GM12801 (cell line): Measurements from ENCODE around the gene SLAIN2.

Experiments
- CTCF ChIP-seq: IDR thresholded peaks from one replicate; pipeline ENCODE4 v1.5.1; 2011; ENCODE audit warnings: control low read depth; ENCODE audit not compliant: insufficient read length; ENCODE audit errors: extremely low read depth

Gene SLAIN2

GRCh38 chr4:48336146-48336870, 5.0 kb upstream of the SLAIN2 start:
- TF ChIP-seq CTCF, result no peak

DNA sequence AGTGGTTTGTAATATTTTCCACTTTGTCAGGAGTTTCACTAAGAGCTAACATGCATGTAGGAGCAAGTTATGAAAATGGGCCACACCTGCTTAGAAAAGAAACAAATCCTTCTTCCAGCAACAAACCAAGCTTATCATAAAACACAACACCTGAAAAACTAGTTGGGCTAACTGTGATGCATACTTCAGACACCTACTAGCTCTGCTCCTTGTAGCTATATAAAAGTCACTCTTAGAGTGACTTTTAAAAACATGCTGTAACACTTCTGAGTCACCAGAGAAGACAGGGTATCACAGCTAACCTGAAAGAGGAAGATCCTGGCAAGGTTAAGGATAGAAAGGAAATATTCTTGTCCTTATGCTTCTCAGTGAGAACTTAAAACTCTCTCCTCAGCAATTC, 3.6 kb upstream of the SLAIN2 start:
- no peak for TF ChIP-seq CTCF

DNA sequence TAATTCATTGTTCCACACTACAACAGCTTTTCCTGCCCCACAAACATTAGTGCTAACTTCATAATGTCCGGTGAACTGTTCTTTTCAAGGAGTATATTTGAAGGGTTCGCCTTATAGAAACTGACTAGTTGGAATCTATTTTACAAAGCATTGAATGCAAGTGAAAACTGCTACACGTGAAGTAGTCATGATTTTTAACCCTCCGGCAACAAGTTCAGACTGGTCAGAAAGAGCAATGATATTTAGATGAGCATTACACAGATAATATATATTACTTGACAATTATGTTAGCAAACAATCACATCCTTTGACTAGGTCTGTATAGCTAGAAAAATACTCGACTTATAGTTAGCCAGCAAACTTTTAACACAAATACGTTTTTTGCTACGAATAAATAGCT, 1.7 kb upstream of the SLAIN2 start:
- TF ChIP-seq CTCF, result no peak

DNA sequence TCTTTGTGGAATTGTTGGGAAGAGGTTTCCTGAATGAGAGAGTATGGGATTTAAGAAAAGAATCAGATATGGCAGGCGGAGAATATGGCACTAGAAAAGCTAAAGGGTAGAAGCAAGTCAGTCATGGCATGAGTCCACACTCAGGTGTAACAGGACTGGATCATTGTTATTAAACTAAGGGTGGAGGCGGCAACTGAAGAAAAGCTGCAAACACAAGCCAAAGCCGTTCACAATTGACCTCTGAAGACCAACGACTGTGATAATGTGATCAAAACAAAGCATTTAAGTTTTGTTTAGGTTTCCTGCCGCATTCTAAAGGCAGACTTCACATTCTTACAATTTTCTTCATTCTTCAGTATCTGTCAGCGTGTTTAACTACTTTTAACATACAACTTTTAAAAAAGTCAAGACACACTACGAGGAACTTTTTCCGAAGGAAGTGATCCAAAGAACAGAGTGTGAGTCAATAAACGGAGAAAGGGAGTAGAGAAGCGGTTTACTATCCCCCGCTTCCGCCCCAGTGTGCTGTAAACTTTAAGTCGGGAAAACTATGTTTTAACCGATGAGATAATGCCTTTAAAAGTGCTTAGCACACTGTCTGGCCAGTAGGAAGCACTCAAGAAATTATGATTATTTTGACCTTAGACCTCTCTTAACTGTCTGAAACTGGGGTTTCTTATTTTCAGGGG, 909 bp upstream of the SLAIN2 start:
- no peak for TF ChIP-seq CTCF

DNA sequence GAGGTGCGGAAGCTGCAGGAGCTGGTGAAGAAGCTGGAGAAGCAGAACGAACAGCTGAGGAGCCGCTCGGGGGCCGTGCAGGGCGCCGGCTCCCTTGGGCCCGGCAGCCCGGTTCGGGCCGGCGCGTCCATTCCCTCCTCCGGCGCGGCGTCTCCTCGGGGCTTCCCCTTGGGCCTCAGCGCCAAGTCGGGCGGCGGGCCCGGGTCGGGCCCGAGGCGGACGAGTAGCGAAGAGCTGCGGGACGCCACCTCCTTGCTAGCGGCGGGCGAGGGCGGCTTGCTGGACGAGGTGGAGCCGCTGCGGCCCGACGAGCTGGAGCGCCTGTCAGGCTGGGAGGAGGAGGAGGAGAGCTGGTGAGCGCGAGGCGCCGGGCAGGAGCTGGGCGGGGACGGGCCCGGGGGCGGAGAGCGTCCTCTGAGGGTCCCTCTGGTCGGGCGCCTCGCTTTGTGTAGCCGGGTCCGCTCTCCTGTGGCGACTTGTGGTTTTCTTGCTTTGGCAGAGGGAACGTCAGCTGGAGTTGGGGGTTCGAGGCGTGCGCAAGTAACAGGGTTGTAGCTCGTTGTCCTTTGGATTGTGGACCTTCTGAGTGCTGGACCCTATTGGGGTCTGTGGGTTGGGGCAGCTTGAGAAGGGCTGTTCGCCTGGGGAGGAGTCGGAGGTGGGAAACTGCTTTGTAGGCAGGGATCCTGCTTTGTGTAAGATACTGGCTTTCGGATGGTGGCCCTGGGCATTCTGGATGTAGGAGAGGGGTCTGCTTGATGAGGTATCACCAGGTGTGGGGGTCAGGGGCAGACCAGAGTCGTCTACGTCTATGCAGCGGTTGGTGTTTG, 662 bp downstream of the SLAIN2 start:
- TF ChIP-seq CTCF, result no peak

- TF ChIP-seq CTCF, result no peak
Measured at GRCh38 chr4:48342606-48342880, 1.2 kb downstream of the SLAIN2 start.

DNA sequence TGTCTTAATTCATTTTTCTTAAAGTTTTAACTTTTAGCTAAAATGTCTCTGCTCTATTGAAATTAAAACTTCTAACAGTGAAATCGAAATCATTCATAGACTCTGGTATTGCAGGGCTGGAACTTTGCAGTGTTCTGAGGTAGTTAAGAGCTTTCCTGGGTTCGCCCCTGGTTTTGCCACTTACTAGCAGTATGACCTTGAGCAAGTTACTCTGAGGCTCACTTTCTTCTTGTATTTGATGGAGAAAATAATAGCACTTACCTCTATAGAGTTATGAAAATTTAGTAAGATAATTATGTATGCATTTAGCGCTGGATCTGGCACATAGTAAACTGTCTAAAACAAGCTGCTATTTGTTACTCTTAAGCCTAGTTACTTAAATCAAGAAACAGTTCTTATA, 1.7 kb downstream of the SLAIN2 start:
- no peak for TF ChIP-seq CTCF
